NCI-H82 treated with DMSO at 0.1 percent for 48 hours (cell line): ENCODE measurements around the gene R3HDM4.

Experiments
- DNase-seq: peaks from one replicate; lab custom pipeline; 2025; ENCODE audit not compliant: unreplicated experiment; lab: John Stamatoyannopoulos, UW

Gene R3HDM4

GRCh38 chr19:917323-918151, 4.5 kb upstream of the R3HDM4 start, which contains the start of gene KISS1R:
TSS of gene KISS1R (plus strand) at chr19:917333. CDS start at chr19:917503, 170 bp downstream.
- DNase-seq, result no peak

- DNase-seq, result no peak
Observed at GRCh38 chr19:916645-917322, 3.8 kb upstream of the R3HDM4 start.

GRCh38 chr19:912181-913079, 589 bp downstream of the R3HDM4 start:
- DNase-seq, result no peak

- no peak for DNase-seq
Observed at GRCh38 chr19:911197-912033, 1.6 kb downstream of the R3HDM4 start.

DNA sequence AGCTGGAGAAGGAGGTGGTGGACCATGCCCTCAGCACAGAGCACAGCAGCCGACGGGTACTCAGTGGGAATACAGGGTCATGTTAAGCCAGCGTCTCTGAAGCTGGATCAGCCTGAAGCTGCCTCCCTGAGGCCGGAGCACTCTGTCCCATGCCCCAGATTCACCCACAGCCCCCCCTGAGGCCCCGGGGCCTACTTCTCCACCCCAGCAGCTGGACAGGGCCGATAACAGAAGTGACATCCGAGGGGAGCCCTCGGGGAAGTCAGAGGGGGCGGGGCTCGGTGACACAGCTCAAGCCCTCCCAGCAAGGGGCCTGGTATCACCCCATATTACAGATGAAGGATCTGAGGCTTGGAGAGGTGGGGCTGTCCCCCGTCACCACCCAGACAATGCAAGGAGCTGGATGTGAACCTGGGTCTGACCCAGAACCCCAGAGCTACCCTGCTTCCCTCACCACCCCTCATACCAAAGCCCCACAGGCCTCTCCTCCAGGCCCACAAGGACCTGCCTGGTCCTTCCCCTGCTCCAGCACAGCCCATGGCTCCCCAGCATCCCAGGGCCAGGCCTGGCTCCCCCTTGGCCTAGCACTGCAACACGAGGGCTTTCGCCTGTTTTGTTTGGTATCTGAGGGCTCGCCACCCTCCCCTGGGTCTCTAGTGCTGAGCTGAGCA, 5.7 kb downstream of the R3HDM4 start:
- DNase-seq, result no peak

- DNase-seq, result no peak
Observed at GRCh38 chr19:906480-906879, 6.5 kb downstream of the R3HDM4 start.

DNA sequence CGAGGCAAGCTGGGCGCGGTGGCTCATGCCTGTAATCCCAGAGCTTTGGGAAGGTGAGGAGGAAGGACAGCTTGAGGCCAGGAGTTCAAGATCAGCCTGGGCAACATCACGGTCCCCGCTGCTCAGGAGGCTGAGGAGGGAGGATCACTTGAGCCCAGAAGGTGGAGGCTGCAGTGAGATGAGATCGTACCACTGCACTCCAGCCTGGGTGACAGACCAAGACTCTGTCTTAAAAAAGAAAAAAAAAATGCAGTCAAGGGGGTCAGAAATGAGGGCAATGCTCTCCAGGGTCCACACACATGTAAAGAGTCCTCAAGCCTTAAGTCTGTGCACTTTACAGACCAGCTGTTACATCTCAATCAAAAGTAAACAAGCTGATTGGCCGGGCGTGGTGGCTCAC, 8.5 kb downstream of the R3HDM4 start:
- no peak for DNase-seq

- DNase-seq, result peak; percentile 51
Observed at GRCh38 chr19:903266-903797, 9.7 kb downstream of the R3HDM4 start.

GRCh38 chr19:902446-903226, 10.4 kb downstream of the R3HDM4 start:
- DNase-seq, result no peak

- DNase-seq, result no peak
Observed at GRCh38 chr19:902093-902370, 11.0 kb downstream of the R3HDM4 start.

- DNase-seq, result no peak
Observed at GRCh38 chr19:901216-902092, 11.6 kb downstream of the R3HDM4 start.

GRCh38 chr19:900302-901111, 12.5 kb downstream of the R3HDM4 start:
- DNase-seq, result no peak

GRCh38 chr19:900043-900301, 13.0 kb downstream of the R3HDM4 start:
- no peak for DNase-seq

DNA sequence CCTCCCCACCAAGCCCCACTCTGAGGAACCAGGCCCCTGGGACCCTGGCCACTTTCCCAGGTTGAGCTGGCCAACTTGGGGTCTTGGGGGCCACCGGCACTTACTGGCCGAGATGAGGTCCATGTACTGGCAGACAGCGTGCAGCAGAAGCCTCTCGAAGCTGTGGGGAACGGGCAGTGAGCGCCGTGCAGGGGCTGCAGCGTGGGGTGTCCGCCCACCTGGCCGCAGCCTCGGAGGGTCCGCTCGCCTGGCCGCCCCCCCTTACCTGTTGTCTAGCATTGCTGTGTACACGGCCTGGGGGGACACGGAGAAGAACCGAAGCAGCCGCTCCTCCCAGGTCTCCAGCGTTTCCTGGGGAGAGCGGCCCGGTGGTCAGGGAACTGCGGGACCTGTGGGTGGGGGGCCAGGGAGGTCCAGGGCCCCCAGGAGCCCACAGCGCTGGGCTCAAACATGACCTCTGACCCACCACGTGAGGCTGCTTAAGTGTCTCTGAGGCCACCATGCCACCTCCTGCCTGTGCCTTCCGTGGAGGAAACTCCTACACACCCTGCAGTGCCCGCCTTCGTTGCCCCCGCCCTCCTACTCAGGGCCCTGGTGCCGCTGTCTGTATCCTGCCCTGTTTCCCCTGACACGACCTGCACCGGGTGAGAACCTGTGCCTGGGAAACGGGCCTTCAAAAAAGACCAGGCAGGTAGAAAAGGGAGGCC, 13.5 kb downstream of the R3HDM4 start:
- no peak for DNase-seq

DNA sequence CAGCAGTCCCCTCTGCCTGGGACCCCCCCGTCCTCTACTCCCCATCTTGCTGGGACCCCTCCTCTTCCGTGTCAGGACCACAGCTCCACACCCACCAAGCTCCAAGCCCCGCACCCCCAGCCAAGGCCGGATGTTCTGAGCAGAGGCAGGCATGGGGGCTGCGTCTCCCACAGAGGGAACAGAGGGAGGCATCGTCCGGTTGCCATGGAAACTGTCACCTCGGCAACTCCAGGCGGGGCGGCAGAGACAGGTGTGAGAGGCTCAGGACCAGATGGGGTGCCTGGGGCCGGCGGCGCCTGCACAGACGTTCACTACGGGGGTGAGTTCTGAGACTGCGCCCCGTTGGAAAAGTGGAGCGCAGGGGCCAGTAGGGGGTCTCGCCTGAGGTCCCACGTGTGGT, 14.4 kb downstream of the R3HDM4 start:
- DNase-seq, result no peak

DNA sequence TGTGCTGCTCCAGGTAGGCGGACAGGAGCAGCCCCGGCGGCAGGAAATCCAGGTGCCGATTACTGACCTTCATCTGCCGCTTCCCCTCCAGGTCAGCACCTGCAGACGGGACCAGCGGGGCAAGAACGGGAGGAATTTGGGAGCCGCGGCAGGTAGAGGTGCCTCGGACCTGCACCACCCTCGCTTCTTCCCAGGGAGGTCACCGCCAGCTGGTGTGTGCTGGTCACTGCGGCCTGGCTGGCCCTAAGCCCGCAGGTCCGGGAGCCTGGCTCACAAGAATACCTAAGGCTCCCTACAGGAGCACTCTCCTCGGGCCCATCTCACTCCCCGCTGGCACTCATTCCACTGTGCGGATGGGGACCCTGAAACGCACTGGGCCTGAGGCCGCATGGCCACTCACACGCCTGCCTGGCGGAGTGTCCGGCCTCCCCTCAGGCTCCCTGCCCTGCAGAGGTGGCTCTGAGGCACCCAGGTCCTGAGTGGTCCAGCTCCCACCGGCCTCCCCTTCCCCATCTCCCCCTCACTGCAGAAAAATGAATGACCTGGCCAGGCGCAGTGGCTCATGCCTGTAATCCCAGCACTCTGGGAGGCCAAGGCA, 15.5 kb downstream of the R3HDM4 start:
- no peak for DNase-seq

DNA sequence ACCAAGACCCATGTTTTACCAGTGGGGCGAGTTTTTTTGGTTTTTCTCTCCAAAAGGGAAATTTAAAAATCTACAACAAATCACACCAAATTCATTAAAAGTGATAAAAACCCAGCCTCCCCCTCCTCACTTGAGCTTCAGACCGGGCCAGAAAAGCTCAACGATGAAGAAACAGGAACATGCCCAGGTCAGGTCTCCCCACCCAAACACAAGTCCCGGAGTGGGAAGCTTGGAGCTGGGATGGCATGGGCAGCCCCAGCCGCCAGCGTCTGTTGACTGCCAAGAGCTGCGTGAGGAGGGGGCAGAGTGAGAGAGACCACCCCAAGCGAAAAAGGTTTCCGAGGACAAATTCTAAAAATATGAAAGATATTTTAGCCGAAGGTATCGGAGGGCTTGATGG, 16.0 kb downstream of the R3HDM4 start:
- no peak for DNase-seq
